Erythroblast (primary cell): ENCODE data around the gene CPT1A.

Experiments used
- GATA1 ChIP-seq: IDR thresholded peaks from 2 replicates; pipeline ENCODE4 v1.6.1; 2011; ENCODE audit warnings: low read depth, mild to moderate bottlenecking, control low read depth, low read length, moderate library complexity
- POLR2A ChIP-seq: IDR thresholded peaks from 2 replicates; pipeline ENCODE4 v1.6.1; 2011; ENCODE audit warnings: mild to moderate bottlenecking, low read length

DNA sequence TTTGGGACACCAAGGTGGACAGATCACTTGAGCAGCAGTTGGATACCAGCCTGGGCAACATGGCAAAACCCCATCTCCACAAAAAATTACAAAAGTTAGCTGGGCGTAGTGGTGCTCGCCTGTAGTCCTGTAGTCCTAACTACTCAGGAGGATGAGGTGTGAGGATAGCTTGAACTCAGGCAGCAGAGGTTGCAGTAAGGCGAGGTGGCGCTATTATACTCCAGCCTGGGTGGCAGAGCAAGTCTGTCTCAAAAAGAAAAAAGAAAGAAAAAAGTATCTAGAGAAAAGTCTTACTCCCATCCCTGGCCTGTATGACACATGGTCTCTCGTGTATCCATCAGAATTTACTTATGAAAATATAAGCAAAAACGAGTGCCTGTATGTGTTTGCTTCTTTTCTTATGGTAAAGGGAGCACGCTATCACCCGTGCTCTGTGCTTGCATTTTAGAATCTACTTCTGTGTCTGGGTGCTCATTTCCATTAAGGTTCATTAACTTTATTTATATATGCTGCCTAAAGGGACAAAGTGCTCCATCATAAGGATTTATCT lies 15.4 kb upstream of the CPT1A start:
- TF ChIP-seq POLR2A = no peak
- TF ChIP-seq GATA1 = no peak
